Lung microvascular endothelial cell (primary cell): ENCODE measurements around the gene PTPA. TPM values are rescaled to one million over a fixed set of nuclear protein-coding genes. Genes with fewer than 3 reads are reported as not detected.
"Not testable (repeated sequence)": the region's sequence is repeated elsewhere in the genome, so short reads cannot be mapped to it uniquely, and the experiment has no call there.

Experiments used
- DNase-seq, 2 donors: peaks; one replicate each; pipeline versions ENCODE4 v3.0.0 to v3.0.0-alpha.2; 2010; ENCODE audit warnings: low read depth in 2 of 2
- total RNA-seq: library from RNA; depleted of rRNA; stranded (reverse); fragments of >200 nt; gene quantifications from 2 replicates; pipeline ENCODE4 v1.2.1, GENCODE V29; 2014

PTPA gene
- total RNA-seq, 1 donor from 2014 or later = 86.1 TPM

DNA sequence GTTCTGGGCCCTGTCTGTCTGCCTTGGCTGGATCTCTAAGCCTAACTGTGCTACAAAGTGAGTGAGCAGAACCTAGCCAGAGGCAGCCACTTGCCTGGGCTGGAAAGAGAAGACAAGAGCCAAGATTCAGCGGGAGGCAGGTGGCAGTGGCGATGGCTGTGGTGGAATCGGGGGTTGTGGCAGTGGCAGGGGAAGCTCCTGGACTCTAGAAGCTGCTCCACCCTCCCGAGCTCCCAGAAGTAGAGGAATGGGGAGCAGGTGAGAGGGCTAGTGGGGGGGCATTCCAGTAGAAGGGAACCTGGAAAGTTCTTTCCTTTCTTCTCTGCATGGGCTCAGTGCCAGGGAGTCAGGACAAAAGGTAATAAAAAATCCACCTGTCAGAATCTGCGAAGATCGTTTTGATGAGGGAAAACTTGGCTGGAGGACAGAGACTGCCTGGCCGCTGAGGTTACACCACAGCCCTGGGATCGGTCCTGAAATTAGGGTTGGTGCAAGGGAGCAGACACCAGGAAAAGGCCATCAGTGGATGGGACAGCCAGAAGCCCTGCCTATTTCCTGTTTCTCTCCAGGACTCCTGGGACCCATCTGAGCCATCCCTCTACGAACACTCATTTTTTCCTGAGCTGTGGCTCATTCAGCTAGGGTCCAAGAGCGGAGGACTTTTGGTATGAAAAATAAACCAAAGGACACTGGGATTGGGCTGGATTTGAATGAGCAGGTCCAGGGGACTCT is 2.2 kb upstream of the PTPA start:
- DNase-seq = no peak

DNA sequence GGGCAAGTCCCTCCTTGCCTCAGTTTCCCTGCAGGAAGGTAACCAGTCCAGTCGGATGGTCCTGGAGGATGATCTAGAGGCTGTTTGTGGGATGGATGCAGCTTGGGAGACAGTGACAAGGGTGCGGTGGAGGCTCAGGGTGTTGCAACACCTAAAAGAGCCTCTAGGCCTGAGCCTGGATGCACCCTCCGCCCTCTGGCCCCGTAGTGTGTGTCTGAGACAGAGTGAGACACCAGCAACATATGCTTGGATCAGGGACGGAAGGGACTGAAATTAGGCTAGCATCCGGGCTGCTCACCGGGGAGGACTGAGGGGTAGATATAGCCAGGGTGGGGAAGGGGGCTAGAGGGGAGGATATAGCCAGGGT is 1.7 kb upstream of the PTPA start:
- no peak for DNase-seq

GRCh38 chr9:129109952-129110739 is 1.1 kb upstream of the PTPA start:
- DNase-seq = peak; percentile 14 to 29

DNA sequence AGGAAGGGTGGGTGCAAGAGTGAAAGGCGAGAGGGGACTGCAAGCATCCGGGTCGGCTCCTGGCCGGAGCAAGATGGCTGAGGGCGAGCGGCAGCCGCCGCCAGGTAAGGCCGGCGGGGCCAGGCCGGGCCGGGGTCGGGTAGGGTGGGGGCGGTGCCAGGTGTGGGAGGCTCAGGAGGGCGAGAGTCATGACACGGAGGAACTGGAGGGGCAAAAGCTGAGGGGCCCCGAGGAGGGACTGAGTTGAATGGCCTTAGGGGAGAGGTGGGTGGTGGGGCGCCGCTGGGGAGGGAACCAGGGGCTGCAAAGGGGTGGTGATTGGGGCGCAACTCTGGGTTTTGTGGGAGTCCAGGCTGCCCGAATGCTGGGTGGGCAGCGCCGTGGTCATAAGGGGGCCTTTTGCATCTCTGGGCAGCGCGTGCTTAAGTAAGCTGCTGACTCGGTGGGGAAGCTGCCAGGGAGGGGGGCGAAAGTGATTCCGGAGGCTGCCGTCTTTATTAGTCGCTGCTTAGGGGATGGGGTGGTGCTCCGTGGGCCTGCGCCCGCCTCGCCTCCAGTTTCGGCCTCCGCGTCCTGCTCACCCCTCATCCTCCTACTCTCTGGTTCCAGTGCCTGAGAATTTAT is 425 bp downstream of the PTPA start:
- peak; percentile 29 to 67 for DNase-seq

DNA sequence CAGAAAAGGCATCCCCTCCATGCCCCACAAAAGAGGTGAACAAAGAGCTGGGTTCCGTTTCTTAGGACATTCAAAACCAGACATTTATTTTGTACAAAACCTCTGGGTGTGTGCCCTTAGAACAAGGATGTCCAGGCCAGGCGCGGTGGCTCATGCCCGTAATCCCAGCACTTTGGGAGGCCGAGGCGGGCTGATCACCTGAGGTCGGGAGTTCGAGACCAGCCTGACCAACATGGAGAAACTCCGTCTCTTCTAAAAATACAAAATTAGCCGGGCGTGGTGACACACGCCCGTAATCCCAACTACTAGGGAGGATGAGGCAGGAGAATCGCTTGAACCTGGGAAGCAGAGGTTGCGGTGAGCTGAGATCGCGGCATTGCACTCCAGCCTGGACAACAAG is 1.3 kb downstream of the PTPA start:
- DNase-seq = not testable (repeated sequence)

GRCh38 chr9:129113645-129114304 is 2.6 kb downstream of the PTPA start:
- DNase-seq = no peak

DNA sequence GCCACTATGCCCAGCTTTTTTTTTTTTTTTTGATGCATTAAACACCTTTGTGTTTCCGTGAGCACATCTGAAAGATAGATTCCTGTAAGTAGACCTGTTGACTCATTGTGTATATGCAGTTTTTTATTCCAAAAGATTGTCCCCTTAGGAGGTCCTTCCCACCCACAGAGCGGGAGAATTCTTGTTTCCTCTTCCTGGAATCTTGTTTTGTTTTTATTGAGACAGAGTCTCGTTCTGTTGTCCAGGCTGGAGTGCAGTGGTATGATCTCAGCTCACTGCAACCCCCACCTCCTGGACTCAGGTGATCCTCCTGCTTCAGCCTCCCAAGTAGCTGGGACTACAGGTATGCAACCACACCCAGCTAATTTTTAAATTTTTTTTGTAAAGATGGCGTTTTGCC is 7.6 kb downstream of the PTPA start:
- no peak for DNase-seq

DNA sequence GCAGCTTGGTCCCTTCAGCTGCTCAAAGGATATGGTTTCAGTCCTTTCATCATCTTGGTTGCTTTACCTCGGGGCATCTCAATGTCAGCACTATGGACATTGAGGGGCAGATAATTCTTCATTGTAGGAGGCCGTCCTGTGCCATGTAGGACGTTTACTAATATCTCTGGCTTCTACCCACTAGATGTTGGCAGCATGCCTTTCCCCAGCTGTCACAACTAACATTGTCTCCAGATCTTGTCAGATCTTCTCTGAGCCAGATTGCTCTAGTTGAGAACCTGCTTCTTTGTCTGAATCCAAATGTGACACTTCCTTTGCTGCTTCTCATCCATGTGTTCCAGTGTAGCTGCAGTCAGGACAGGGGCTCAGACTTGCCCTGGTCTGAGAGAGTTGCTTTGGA is 10.3 kb downstream of the PTPA start:
- no peak for DNase-seq

GRCh38 chr9:129122133-129122532 is 10.9 kb downstream of the PTPA start:
- no peak for DNase-seq

DNA sequence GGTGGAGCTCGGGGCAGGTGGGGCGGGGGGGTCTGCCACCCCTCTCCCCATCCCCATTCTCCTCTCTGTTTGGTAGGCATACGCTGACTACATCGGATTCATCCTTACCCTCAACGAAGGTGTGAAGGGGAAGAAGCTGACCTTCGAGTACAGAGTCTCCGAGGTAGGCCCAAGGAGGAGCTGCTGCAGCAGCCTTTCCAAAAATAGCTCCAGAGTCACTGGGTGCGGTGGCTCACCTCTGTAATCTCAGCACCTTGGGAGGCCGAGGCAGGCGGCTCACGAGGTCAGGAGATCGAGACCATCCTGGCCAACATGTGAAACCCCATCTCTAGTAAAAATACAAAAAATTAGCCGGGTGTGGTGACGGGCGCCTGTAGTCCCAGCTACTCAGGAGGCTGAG is 11.8 kb downstream of the PTPA start:
- DNase-seq = not testable (repeated sequence)

GRCh38 chr9:129124506-129125069 is 13.4 kb downstream of the PTPA start:
- no peak for DNase-seq

GRCh38 chr9:129125478-129125877 is 14.3 kb downstream of the PTPA start:
- DNase-seq = peak in 1 of 2 donors; percentile 41

GRCh38 chr9:129126749-129127618 is 15.8 kb downstream of the PTPA start:
- DNase-seq = peak in 1 of 2 donors; percentile 63

- DNase-seq = no peak
Observed at GRCh38 chr9:129128689-129129088, 17.5 kb downstream of the PTPA start.

GRCh38 chr9:129130271-129130670 is 19.1 kb downstream of the PTPA start:
- DNase-seq = not testable (repeated sequence)

DNA sequence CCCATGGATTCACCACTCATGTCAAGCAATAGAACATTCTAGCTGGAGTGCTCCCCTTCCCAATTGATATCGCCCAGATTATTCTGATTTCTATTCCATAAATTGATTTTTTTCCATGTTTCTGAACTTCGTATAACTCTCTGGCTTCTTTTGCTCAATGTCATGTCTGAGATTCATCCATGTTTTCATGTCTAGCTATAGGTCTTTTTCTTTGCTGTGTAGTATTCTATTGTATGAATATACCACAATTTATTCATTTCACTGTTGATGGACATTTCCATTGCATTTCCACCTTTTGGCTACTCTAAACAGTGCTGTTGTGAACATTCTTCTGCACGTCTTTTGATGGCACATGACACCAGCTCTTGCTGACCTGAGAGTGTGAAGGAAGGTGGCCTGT is 19.6 kb downstream of the PTPA start:
- no peak for DNase-seq

DNA sequence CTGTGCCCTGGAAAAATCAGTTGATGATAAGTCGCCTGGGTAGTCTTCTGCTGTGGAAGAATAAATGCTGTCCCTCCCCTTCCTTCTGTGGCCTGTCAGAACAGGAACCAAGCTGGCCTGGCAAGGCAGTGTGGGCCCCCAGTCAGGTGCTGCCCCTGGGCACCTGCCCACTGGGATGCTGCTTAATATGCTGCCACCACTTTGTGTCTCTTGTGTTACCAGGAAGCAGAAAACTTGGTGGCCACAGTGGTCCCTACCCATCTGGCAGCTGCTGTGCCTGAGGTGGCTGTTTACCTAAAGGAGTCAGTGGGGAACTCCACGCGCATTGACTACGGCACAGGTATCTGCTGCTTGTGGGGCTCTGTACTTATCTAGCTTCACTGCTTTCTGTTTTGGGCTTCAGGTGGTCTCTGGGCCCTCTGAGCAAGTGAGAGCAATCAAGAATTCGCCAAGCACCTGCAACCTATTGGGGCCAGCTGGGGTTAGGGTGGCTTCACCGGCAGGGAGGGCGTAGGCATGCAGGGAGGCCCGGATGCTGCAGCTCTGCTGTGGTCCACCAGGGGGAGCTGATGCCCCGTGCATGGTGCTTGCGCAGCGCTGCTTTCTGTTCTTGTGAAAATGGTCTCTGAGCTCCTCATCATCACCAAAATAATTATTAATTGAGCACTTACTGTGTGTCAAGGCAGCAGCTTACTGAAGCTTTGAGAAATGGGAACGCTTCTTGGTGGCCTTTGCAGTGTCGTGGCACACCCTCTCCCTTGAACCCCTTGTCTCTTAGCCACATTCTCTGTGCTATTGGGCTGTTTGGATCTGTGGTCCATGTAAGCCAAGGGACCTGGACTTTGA is 20.3 kb downstream of the PTPA start:
- peak; percentile 74 to 80 for DNase-seq

DNA sequence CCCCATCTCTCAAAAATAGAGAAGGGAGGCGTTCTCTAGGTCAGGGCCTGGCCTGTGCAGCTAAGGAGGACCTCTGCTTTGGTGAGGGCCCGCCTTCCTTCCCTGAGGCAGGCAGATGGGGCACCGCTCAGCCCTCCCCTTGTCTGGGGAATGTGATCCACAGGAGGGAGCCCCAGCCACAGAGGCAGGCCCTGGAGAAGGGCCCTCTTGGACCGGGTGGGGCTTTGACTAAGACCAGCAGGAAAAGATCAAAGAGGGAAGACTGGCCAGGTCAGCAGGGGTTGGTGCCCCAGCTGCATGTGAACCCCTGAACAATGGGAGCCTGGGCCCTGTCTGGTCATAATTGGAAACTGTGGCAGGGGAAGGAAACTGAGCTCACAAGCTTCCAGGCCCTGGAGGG is 21.9 kb downstream of the PTPA start:
- DNase-seq = no peak

DNA sequence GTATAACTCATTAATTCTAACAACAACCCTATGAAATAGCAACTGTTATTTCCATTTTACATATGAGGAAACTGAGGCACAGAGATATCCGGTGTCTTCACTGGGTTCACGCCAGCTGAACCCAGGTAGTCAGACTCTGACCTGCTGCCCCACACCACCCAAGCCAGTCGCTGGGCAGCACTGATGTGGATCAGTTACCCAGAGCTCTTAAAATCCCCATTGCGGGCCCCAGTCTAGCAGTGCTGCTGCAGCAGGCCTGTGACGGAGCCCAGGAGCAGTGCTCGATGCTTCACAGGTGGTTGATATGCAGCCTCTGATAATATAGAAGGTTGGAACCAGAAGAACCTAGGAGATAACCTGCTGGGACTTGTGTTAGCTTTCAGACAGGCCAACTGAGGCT is 24.3 kb downstream of the PTPA start:
- DNase-seq = no peak
